Gastrocnemius medialis (tissue), 4 donors: ENCODE measurements around the gene MAPKAPK5.

Experiments
- CTCF ChIP-seq, 5 experiments: fragments of 450-650 bp in 3 of 5; fragments of 200-600 bp in 2 of 5; sonication (generic) in 2 of 5; IDR thresholded peaks in 4 of 5; conservative IDR thresholded peaks in 1 of 5; 1 replicate in 4 of 5; 2 replicates in 1 of 5; pipeline ENCODE4 v1.5.1; 2016 to 2019; ENCODE audit warnings: antibody characterized with exemption in 5 of 5, mild to moderate bottlenecking in 3 of 5, moderate library complexity in 3 of 5
- POLR2A ChIP-seq, 2 donors: fragments of 450-650 bp; IDR thresholded peaks; one replicate each; pipeline ENCODE4 v1.6.1; 2017; ENCODE audit warnings: antibody characterized with exemption in 2 of 2, mild to moderate bottlenecking in 2 of 2, moderate library complexity in 2 of 2

DNA sequence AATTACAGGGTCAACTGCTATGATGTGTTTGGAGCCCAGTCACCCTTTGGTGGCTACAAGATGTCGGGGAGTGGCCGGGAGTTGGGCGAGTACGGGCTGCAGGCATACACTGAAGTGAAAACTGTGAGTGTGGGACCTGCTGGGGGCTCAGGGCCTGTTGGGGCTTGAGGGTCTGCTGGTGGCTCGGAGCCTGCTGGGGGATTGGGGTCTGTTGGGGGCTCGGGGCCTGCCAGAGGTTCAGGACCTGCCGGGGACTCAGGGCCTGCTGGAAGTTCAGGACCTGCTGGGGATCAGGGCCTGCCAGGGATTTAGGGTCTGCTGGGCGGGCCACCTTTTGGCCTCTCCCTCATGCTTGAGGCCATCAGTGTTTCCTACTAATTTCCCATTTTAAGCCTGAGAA, 38.2 kb upstream of the MAPKAPK5 start:
- TF ChIP-seq CTCF (IDR thresholded peaks at IDR 0.05 in 4 of 5, conservative IDR thresholded peaks at IDR 0.05 in 1 of 5) (no peak), POLR2A (IDR thresholded peaks at IDR 0.05) (no peak)
